Astrocyte (in vitro differentiated cells and primary cell): ENCODE data around the gene TSFM.

Experiments used
- EZH2 ChIP-seq: IDR thresholded peaks from 2 replicates; pipeline ENCODE4 v1.6.1; 2012; ENCODE audit warnings: mild to moderate bottlenecking, low read length, inconsistent platforms; ENCODE audit not compliant: insufficient read depth
- TF ChIP-seq, protein P1 (sequence below): IDR thresholded peaks from 2 replicates; pipeline ENCODE4 v1.5.1; 2011; ENCODE audit warnings: low read depth, mild to moderate bottlenecking, inconsistent platforms, low read length, moderate library complexity; ENCODE audit not compliant: insufficient read depth

DNA sequence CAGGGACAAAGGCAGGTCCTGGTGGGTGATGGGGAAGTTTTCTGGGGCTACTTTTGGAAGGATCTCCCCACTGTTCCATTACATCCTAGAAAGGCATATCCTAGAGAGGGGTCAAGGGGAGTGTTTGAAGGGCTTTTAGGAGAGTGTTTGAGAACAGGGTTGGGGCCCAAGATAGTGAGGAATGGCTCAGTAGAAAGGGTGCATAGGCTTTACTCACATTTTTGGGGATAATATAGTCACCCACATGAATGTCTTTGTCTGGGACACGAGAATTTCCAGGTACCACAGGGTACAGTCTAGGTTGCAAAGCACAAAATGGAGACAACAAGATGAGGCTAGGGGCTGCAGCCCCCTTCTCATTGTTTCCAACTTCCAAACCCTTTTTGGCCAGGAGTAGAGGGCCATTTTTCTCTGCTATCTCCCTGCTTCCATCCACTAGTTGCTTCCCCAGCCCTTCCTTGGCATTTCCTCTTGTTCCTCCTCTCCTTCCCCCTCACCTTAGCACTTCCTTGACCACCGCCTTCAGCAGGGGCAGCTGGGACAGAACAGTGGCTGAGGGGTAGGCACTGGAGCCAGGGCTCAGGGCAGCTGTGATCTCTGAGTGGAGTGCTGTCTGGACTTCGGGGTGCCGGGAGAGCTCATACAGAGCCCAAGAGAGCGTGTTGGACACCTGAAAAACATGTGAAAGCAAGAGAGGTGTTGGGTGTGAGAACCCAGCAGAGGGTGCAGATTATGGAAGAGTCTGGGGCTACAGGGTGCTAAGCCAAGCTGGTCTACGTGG is 18.5 kb upstream of the TSFM start:
- TF ChIP-seq EZH2, result no peak
- TF ChIP-seq, protein P1, sequence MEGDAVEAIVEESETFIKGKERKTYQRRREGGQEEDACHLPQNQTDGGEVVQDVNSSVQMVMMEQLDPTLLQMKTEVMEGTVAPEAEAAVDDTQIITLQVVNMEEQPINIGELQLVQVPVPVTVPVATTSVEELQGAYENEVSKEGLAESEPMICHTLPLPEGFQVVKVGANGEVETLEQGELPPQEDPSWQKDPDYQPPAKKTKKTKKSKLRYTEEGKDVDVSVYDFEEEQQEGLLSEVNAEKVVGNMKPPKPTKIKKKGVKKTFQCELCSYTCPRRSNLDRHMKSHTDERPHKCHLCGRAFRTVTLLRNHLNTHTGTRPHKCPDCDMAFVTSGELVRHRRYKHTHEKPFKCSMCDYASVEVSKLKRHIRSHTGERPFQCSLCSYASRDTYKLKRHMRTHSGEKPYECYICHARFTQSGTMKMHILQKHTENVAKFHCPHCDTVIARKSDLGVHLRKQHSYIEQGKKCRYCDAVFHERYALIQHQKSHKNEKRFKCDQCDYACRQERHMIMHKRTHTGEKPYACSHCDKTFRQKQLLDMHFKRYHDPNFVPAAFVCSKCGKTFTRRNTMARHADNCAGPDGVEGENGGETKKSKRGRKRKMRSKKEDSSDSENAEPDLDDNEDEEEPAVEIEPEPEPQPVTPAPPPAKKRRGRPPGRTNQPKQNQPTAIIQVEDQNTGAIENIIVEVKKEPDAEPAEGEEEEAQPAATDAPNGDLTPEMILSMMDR, result no peak
